ENCODE results near the gene GRIN3B.

- TF ChIP-seq, protein P1, sequence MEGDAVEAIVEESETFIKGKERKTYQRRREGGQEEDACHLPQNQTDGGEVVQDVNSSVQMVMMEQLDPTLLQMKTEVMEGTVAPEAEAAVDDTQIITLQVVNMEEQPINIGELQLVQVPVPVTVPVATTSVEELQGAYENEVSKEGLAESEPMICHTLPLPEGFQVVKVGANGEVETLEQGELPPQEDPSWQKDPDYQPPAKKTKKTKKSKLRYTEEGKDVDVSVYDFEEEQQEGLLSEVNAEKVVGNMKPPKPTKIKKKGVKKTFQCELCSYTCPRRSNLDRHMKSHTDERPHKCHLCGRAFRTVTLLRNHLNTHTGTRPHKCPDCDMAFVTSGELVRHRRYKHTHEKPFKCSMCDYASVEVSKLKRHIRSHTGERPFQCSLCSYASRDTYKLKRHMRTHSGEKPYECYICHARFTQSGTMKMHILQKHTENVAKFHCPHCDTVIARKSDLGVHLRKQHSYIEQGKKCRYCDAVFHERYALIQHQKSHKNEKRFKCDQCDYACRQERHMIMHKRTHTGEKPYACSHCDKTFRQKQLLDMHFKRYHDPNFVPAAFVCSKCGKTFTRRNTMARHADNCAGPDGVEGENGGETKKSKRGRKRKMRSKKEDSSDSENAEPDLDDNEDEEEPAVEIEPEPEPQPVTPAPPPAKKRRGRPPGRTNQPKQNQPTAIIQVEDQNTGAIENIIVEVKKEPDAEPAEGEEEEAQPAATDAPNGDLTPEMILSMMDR (IDR thresholded peaks at IDR 0.05): no peak
- TF ChIP-seq HOXB13 (CRISPR knock-in tag; IDR thresholded peaks at IDR 0.05; ENCODE audit: low read depth) (no peak), BCL3 (IDR thresholded peaks at IDR 0.05) (no peak), RAD21 (conservative IDR thresholded peaks at IDR 0.05 in 1 of 2, IDR thresholded peaks at IDR 0.05 in 1 of 2) (no peak), HMGXB4 (CRISPR knock-in tag; IDR thresholded peaks at IDR 0.05; ENCODE audit: borderline replicate concordance) (no peak), MAFK (IDR thresholded peaks at IDR 0.05; ENCODE audit: partially characterized antibody) (no peak), CEBPB (IDR thresholded peaks at IDR 0.05) (no peak), POLR2A (IDR thresholded peaks at IDR 0.05; ENCODE audit: low read length) (no peak), EP300 (IDR thresholded peaks at IDR 0.05) (no peak), HOXA7 (CRISPR knock-in tag; IDR thresholded peaks at IDR 0.05) (no peak), CHD2 (IDR thresholded peaks at IDR 0.05; ENCODE audit: low read length, partially characterized antibody) (no peak), ELK1 (IDR thresholded peaks at IDR 0.05; ENCODE audit: low read depth, low read length) (no peak)
- TF ChIP-seq, protein P2, sequence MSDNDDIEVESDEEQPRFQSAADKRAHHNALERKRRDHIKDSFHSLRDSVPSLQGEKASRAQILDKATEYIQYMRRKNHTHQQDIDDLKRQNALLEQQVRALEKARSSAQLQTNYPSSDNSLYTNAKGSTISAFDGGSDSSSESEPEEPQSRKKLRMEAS (IDR thresholded peaks at IDR 0.05): no peak
- TF ChIP-seq, protein P3, sequence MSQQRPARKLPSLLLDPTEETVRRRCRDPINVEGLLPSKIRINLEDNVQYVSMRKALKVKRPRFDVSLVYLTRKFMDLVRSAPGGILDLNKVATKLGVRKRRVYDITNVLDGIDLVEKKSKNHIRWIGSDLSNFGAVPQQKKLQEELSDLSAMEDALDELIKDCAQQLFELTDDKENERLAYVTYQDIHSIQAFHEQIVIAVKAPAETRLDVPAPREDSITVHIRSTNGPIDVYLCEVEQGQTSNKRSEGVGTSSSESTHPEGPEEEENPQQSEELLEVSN (IDR thresholded peaks at IDR 0.05; ENCODE audit: borderline replicate concordance, low read depth): no peak
Observed at GRCh38 chr19:1049106-1049505, 48.9 kb downstream of the GRIN3B start.

Measured in A549 (cell line).